GM18502 (cell line): ENCODE results near the gene GPR143.
"Not testable (repeated sequence)": the region's sequence is repeated elsewhere in the genome, so short reads cannot be mapped to it uniquely, and the experiment has no call there.

ENCODE experiments used
- ATAC-seq: cut with Tn5 transposase; IDR thresholded peaks from one replicate; pipeline ENCODE4 v1.9.1; 2021; ENCODE audit warnings: mild to moderate bottlenecking; ENCODE audit not compliant: unreplicated experiment, poor library complexity

GPR143 gene

DNA sequence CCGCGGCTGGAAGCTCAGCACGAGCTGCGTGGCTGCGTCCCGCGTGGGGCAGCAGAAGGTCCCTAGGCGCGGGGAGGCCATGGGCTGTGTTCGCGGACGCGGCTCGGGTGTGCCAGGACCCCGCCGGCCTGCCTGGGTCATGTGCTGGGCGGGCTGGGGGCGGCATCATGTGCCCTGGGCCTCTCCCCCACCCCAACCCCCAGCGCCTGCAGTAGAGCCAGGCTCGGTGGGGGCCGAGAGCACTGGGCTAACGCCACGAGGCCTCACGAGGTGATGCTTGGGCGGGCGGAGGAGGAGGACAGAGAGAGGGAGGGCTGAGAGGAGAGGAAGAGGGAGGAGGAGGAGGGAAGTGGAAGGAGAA, at the start of gene GPR143:
TSS of gene GPR143 (minus strand) at position 111 of the 361 bp plus-strand sequence. CDS start at position 81, 30 bp downstream.
- no peak for ATAC-seq

DNA sequence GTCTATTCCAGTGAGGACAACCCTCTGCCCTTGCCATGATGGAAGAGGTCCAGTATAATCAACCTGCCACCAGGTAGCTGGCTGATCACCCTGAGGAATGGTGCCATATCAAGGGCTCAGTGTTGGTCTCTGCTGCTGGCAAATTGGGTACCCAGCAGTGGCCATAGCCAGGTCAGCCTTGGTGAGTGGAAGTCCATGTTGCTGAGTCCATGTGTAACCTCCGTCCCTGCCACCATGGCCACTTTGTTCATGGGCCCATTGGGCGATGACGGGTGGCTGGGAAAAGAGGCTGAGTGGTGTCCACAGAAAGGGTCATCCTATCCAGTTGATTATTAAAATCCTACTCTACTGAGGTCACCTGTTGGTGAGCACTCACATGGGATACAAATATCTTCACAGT, 45.4 kb upstream of the GPR143 start:
- not testable (repeated sequence) for ATAC-seq

DNA sequence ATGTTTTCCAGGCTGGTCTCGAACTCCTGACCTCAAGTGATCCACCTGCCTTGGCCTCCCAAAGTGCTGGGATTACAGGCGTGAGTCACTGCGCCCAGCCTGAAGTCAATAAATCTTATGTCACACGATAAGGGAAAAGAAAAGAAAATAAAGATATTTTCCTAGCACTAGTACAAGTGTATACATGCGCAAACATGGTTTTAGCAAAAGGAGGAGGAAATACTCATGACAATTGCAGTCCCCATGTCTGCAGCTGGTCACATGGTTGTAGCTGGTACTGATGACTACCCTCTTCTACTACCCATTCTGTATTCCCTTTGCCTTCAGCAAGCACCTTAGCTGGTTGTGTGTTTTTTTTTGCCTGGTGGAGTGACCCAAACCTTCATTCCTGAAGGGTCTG, 44.2 kb upstream of the GPR143 start:
- ATAC-seq = not testable (repeated sequence)

DNA sequence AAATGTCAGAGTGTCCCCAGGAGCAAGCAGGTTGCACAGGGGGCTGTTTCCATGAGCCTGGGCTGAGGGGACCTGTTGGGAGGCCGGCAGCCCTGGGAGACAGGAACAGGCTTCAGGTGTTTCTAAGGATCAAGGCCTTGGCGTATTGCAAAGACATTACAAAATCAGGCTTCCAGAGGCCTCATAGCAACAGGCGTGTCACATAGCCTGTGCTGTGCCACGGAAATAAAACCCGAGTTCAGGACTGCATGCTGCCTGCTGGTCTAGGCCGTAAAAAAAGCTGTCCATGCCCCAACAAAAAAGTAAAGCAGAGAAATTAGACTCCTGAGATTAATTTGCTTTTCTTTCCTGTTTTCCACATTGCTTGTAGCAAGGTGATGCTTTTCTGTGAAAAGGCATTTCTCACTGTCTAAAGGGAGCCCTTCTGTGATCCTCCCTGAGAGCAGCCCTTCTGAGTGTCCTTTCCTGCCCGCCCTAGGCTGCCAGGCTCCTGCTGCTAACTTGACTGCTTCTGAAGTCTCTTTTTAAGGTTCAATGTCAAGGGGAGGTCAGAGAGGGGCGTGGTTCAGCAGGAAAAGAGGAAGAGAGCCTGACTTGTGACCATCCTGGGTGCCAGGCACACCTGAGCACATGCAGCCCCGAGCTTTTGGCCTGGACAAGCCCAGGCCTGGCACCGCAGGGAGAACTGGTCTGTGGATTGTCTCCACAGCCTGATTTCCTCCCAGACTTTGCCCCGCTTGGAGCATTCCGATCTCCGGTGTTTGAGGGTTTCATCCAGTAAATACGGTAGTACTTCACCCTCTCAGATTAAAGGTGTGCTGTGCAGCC, 41.9 kb upstream of the GPR143 start:
- no peak for ATAC-seq

DNA sequence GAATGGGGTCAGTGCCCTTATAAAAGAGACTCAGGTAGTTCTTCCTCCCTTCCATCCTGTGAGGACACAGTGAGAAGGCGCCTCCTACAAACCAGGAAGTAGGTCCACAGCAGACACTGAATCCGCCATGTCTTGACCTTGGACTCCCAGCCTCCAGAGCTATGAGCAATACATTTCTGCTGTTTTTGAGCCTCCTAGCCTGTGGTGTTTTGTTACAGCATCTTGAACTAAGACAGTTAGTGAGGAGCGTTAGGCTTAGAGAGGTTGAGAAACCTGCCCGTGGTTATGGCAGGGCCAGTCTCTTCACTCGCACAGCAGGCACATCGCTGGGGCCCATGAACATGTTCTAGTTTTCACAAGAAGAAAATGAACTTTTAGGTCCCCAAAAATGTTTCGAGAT, 40.3 kb upstream of the GPR143 start:
- ATAC-seq = no peak

DNA sequence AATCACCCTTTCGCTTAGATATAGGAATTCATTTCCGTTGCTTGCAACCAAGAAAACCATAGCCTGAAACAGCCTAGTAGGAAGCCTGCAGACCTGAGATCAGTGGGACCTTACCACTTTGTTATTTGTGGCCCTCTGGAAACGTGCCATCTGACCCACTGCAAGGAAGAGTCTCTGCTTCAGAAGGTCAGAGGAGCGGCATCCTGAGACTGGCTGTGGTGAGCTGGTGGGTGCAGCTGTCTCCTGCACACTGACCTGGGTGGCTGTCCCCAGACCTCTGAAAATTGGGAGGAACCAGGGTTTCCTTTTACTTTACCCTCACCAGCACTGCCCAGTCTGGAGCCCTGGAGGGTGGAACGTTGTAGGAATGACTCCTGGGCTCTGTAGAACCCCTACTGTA, 38.8 kb upstream of the GPR143 start:
- no peak for ATAC-seq

DNA sequence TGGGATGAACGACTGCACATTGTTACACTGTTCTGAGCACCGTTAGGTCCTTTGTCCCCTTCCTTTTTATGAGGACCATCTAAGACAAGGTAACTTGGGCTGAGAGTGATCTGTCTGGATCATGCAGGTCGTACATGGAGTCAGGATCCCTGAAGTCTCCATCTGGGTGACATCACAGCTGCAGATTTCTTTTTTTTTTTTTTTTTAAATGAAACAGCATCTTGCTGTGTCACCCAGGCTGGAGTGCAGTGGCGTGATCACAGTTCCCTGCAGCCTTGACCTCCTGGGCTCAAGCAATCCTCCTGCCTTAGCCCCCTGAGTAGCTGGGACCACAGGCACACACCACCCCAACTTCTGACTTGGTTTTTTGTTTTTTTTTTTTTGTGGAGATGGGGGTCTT, 37.1 kb upstream of the GPR143 start:
- no peak for ATAC-seq

DNA sequence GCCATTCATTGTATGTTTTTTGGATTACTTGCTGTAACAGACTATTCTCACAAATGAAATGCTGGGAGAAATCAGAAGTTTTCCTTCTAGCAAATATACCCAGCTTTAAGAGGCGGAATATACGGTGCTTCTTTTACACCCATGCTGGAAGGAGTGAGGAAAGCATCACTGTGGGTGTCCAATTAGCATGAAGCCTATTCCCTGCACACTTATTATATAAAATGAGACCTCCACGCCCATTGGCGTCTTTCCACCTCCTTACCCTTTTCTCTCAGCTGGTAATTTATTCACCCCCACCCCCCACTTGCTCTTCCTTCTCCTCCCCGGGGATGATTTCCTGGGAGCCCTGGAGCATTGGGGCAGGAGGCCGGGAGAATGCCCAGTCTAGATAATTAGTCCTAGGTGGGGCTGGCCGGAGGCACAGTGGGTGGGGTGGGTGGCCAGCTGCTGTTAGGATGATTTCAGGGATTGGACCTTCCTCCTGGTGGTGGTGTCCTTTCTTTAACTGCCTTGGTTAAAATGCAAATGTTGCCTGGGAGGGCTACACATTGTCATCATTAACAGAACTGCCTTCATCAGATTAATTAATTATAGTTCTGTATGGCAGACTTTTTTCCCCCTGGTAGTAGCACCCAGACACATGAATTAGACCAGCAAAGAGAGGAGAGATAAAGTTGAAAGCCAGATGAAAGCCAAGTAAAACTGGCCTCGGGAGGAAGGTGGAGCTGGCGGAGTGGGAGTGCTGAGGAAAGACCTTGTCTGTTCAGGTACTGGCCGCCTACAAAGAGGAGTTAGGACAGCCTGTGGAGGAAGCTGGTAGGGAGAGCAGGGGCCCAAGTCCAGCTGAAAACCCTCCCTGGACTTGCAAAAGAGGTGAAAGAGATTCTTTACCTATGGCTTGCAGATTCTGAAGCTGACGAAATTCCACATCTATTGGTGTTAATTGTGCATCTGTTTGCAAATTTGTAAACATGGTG, 32.0 kb upstream of the GPR143 start:
- no peak for ATAC-seq

DNA sequence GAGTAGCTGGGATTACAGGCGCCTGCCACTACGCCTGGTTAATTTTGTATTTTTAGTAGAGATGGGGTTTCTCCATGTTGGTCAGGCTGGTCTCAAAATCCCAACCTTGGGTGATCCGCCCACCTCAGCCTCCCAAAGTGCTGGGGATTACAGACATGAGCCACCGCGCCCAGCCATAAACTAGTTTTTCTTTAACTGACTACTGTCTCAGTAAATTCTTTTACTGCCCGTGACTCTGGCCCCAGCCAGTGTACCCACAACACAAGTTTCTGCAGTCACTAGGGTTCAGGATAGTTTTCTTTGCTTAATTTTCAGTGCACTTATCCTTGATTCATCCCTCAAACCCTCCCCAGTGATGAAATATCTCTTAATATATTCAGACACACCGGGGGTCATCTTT, 28.8 kb upstream of the GPR143 start:
- ATAC-seq = no peak

DNA sequence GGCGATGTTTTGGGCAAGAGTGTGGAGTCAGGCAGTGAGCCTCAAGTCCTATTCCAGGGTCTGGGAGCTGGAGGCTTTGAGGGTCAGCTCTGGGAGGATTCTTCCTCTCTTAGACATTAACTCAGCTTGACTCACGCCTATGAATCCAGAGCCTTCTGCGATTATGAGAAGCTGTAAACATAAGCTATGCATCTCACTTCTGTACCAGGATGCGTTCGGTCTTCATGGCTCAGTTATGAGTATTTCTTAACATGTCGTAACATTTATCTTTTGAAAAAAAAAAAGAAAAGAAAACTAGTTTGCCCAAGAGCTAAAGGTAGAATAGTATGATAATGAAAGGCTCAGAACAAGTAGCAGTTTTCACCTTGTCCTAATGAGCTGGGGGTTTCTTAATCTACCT, 25.2 kb upstream of the GPR143 start:
- no peak for ATAC-seq

DNA sequence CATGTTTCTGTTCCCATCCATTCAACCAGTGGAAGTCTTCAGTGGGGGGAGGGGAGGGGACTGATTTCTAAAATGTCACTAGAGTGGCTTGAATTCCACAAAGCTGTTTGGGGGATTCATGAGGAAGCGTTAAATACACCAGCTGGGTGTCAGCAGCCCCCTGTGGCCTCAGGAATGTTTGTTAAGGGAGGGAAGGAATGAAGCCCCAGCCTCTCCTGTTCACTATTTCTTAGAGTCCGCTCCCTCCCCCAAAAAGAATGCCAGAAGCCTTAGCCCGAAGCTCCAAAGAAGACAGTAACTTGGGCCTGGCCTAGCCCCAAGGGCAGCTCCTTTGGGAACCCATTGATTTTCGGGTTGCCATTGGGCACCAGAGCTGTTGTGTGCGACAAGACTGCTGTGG, 23.9 kb upstream of the GPR143 start:
- ATAC-seq = no peak

DNA sequence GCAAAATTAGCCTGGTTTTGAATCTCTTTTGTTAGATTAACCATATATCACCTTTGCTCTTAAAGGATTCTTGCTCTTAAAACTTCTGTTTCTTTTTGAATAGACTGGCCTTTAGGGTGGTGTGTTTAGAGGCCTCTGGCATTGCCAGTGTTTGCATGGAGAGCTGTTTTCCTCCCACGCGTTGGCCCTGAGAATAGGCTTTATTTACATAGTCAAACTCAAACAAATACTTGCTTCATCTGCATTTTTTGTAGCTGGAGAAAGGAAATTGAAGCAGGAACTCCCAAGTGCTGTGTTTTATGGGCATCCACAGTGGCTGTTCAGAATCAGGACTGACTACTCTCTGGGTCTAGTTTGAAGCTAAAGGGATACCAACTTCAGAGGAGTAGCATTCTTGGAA, 23.3 kb upstream of the GPR143 start:
- ATAC-seq = no peak

DNA sequence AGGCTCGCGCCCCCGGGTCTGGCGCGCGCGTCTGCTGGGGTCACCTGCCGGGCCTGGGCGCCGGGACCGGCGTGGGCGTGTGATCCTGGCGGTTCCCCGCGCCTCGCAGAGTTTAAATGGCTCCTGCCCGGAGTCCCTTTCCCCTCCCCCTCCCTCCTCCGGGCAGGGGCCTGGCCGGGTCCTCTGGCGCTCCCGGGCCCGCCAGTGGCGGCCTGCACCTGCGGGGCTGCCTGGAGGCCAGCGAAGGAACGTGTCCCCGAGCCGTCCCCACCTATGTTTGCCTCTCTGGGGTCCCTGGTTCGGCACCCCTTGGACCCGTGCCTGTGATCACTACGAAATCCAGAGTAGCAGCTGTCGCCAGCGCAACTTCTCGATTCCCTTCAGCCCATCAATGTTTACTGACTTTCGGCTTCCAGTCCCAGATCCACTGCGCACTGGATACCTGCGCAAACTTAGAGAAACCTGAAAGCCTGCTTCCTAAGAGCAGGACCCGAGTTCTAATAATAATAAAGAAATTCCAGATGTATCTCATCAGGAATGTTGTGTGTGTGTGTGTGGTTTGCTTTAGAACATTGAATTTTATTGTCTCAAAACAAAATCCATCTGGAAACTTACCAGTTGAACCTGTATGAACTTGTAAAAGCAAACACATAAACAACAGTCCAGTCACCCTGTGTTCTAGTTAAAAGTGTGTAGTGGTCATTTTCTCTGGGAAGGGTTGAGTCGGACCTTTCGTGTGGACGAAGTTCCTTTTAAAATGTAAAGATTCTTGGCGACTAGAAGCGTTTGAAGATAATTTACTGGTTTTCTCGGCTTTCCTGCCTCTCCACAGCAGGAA, 21.4 kb upstream of the GPR143 start:
- ATAC-seq = no peak

DNA sequence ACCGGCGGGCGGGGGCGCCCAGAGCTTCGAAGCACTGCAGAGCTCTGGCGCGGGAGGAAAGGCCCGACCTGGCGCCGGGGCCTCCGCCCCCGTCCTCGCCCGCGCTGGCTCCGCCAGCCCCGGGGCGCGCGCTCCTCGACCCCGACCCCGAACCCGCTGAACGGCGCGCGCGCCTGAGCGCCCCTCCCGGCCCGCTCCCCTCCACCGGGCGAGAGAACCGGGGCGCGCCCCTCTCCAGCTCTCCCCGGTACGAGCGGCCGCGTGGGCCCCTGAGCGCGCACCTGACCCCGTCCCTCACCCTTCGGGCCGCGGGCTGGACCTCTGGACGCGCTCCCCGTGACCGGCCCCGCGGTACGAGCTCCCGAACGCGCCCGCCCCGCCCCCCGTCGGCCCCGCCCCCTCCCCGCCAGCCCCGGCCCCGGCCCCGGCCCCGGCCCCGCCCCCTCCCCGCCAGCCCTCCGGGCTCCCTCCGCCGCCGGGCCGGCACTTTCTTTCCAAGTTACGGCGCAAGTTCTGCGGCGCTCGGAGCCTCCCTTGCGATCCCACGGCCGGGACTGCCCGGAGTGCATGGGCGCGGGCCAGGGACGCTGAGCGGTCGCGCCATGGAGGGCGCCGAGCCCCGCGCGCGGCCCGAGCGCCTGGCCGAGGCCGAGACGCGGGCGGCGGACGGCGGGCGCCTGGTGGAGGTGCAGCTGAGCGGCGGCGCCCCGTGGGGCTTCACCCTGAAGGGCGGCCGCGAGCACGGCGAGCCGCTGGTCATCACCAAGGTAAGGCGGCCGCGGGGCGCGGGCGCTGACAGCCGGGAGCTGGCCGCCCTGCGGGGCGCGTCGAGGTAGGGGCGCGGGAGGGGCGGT, 20.5 kb upstream of the GPR143 start, which contains the start of gene SHROOM2:
TSS of gene SHROOM2 (plus strand) at position 486 of the 854 bp plus-strand sequence. CDS start at position 603, 117 bp downstream.
- no peak for ATAC-seq

DNA sequence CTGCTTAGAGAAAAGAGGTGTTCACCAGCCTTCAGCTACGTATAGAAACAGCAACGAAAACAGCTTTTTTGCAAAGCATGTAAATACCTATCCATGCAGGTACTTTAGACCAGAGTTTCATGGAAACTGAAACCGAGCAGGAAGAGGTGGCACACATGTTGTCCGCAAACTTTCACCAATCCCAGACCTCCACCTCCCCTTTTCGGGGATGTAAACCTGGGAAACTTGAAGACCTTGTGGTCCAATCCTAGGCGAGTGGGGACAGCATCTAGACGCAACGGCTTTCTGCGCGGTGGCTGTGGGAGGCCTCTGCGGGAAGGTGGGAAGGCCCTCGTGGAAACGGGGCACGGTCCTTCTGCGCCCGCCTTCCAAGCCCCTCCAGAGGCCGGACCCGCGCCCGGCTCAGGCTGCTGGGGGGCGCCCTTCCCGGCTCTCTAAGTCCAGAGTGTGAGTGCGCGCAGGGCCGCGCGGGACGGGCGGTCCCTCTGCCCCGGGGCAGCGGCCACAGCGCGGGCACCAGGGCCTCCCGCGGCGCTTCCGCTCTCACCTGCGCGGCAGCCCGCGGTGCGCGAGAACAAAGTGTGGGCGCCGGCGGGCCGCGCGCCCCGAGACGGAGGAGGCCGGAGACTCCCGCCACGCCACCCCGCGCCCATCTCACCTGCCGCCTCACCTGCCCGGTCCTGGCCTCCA, 19.8 kb upstream of the GPR143 start:
- ATAC-seq = no peak

DNA sequence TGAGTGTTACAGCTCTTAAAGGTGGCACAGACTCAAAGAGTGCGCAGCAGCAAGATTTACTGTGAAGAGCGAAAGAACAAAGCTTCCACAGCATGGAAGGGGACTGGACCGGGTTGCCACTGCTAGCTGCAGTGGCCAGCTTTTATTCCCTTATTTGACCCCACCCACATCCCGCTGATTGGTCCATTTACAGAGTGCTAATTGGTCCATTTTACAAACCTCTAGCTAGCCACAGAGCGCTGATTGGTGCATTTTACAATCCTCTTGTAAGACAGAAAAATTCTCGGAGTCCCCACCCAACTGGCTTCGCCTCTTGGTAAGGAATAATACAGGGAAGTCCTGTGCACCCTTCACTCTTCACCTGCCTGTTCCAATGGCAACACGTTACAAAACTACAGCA, 18.7 kb upstream of the GPR143 start:
- no peak for ATAC-seq

DNA sequence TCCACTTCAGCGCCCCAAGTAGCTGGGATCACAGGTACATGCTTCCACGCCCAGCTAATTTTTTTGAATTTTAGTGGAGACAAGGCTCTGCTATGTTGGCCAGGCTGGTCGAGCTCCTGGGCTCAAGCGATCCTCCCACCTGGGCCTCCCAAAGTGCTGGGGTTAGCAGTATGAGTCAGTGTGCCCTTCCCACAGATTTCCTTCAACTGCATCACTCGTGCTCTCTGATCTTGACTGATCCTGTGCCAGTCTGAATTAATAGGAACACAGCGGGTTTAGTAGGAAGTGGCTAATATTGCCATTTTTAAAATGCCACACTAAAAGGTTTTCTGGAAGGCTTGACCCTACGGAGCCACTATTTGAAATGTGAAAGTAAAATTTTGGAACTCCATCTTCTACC, 16.3 kb upstream of the GPR143 start:
- no peak for ATAC-seq

DNA sequence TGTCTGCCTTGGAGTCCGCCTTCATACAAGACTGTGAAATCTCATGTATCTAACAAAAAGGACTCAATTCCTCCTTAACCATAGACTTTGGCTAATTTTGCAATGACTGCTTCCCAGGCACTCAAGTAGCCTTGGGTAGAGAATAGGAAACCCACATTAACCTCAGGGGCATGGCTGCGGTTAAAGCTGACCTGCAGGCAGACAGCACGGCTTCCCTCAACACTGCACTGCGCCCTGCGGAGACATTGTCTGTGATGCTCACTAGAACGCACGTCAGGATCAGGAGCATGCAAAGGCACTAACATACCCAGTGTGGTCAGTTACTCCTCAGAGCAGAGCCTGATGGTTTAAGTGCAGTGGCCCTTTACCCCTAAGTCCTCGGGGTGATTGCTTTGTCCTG, 10.3 kb upstream of the GPR143 start:
- no peak for ATAC-seq

DNA sequence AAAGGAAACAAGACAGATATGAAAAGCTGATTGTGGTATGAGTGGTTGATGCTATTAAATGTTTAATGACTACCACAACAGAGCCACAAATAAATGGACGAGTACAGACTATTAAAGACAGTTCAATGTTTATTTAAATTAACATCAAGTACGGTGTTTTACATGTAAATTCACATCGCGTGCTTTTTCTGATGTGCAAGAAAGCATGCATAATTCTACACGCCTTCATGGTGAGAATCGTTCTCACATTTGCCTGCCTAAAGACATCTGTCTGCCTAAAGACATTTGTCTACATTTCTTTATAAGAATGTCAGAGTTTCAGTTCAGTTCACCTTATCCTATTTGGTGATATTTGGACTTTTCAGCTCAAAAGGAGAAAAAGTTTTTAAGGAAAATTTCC, 7.3 kb upstream of the GPR143 start:
- no peak for ATAC-seq
